ENCODE results near the gene TCFL5.

DNA sequence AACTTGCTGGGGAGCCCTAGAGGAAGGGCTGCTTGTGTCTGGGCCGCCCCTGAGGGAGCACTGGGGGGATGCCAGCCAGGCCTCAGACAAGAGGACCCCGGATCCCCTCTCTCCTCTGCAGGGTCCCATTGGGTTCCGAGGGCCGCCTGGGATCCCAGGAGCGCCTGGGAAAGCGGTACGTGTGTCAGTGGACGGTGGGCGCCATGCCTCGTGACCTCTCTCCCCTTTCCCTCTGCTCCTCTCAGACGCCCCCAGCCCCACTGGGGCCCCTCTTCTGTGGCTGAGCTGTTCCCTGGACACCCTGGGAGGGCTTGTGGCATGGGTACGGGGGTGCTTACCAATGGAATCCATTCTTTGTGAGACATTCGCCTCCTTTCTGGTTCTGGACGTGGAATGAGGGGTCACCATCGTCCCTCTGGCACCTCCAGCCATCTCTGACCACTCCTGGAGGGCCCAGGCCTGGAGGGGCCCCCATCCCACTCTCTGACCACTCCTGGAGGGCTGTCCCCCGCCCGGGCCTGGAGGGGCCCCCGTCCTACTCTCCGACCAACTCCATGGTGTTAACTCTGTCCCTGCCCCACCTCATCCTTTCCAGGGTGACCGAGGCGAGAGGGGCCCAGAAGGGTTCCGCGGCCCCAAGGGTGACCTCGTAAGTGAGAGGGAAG lies 34.8 kb downstream of the TCFL5 start:
- TF ChIP-seq, protein P1, sequence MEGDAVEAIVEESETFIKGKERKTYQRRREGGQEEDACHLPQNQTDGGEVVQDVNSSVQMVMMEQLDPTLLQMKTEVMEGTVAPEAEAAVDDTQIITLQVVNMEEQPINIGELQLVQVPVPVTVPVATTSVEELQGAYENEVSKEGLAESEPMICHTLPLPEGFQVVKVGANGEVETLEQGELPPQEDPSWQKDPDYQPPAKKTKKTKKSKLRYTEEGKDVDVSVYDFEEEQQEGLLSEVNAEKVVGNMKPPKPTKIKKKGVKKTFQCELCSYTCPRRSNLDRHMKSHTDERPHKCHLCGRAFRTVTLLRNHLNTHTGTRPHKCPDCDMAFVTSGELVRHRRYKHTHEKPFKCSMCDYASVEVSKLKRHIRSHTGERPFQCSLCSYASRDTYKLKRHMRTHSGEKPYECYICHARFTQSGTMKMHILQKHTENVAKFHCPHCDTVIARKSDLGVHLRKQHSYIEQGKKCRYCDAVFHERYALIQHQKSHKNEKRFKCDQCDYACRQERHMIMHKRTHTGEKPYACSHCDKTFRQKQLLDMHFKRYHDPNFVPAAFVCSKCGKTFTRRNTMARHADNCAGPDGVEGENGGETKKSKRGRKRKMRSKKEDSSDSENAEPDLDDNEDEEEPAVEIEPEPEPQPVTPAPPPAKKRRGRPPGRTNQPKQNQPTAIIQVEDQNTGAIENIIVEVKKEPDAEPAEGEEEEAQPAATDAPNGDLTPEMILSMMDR (conservative IDR thresholded peaks at IDR 0.05; ENCODE audit: low read length): no peak
- TF ChIP-seq EZH2phosphoT487 (IDR thresholded peaks at IDR 0.05; ENCODE audit: borderline replicate concordance): no peak
